ENCODE data around the gene DPF1. TPM values are rescaled to one million over a fixed set of nuclear protein-coding genes. Genes with fewer than 3 reads are reported as not detected.

DPF1 gene
- total RNA-seq, 2 donors from 2014 or later = 0.65 to 0.99 TPM

DNA sequence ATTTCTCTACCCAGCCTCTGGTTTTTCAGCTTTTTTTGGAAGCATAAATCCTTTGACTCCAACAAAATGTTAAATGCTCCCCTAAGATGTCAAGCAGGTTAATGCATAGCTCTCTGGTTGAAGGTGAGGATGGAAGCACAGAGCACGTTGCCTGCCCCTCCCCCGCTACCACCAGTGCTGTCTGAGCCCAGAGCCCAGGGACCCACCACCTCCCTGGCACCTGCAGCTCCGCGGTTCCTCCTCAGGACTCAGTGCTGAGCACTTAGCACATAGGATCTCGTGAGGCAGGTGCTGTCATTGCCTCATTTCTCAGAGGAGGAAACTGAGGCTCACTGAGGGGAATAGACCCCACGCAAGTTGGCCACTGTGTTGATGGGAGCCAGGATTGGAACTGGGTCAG lies 48.6 kb downstream of the DPF1 start:
- DNase-seq (no peak), ATAC-seq (replicated peaks in 1 of 2) (no peak)
- H3K27me3 Mint-ChIP-seq (ENCODE audit: low read depth) = no peaks in the 10 kb centered on the region
- H3K9me3 Mint-ChIP-seq = peaks cover 0 to 4% of the 10 kb centered on the region in 2 donors
- no peak overlapping the region for H3K27ac Mint-ChIP-seq
- H3K4me3 Mint-ChIP-seq = no peak overlapping the region
- H3K4me1 Mint-ChIP-seq (ENCODE audit: low read depth) = no peaks in the 10 kb centered on the region
- H3K36me3 Mint-ChIP-seq (ENCODE audit: insufficient read depth in 2 of 2) = peaks cover 3% of the 10 kb centered on the region in 2 donors

DNA sequence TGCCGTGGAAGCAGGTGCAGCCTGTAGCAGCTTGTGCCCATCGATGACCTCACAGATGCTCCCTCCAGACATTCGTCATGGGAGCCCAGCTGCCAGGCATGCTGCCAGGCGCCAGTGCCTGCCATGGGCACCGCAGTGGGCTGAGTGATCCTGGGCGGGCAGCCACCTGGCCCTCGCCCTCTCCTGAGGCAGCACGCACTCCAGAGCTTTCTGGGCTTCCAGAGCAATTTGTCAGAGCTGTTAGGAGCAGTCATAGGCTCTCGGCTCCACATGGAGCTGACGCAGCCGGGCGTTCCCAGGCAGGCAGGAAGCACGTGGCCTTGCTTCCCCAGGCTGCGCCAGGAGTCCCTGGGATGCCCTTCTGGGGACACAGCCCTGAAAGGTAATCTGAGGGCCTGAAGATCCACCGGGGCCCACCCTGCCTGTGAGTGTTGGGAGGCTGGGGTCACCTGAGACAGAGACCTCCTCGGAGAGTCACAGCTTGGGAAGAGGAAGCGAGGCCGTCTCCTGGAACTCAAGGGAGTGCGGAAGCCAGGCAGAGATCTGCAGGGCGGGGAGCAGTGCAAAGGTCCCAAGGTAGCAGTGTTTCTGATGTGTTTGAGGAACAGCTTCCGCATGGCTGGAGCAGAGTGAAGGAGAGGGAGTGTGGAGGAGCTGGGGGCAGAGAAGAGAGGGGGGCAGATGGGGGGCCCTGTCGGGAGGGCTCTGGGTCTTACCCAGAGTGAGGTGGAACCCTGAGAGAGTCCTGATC lies 50.6 kb downstream of the DPF1 start:
- no peaks in the 10 kb centered on the region for H3K9me3 Mint-ChIP-seq
- H3K4me1 Mint-ChIP-seq (ENCODE audit: low read depth) = no peaks in the 10 kb centered on the region
- no peak for DNase-seq
- ATAC-seq (replicated peaks in 1 of 2) = no peak
- H3K27ac Mint-ChIP-seq = no peak overlapping the region
- no peaks in the 10 kb centered on the region for H3K36me3 Mint-ChIP-seq (ENCODE audit: insufficient read depth in 2 of 2)
- no peak overlapping the region for H3K4me3 Mint-ChIP-seq
- no peaks in the 10 kb centered on the region for H3K27me3 Mint-ChIP-seq (ENCODE audit: low read depth)

DNA sequence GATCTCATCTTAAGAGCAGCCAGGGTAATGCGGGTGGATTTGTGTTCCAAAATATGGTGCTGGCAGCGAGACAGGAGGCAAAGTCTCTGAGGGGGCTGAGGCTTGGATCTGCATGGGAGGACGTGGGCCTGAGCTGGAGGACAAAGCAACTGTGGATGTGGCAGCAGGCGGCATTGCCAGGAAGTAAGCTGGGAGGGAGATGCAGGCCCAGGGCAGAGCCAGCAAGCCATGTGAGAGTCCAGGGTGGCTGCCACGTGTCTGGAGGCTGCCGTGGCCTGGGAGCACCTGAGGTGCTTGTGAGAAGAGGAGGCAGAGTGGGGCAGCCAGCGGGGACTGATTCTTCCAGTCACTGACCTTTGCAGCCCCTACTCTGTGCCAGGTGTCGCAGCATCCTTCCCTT lies 52.0 kb downstream of the DPF1 start:
- Mint-ChIP-seq H3K4me1 (ENCODE audit: low read depth) (no peaks in the 10 kb centered on the region), H3K27me3 (ENCODE audit: low read depth) (no peaks in the 10 kb centered on the region), H3K4me3 (no peak overlapping the region), H3K9me3 (no peaks in the 10 kb centered on the region), H3K36me3 (ENCODE audit: insufficient read depth in 2 of 2) (no peaks in the 10 kb centered on the region), H3K27ac (no peak overlapping the region)
- DNase-seq (no peak), ATAC-seq (replicated peaks in 1 of 2) (no peak)

DNA sequence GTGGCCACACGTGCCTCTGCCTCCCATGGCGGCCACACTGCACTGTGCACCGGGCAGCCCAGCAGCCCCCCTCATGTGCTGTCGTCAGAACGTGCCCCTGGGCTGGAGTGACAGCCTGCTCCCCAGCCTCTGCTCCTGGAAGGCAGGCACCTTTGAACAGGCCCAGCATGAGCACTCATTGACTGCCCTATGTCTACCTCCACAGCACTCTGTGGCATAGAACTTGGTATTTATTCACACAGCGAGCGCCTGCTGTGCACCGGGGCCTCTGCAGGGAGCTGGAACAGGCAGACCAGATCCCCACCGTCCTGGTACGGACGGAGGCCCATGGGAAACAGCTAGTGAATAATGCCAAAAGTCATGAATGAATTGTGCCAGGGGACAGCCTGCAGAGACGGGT lies 53.7 kb downstream of the DPF1 start:
- H3K27me3 Mint-ChIP-seq (ENCODE audit: low read depth) = no peaks in the 10 kb centered on the region
- H3K4me1 Mint-ChIP-seq (ENCODE audit: low read depth) = no peaks in the 10 kb centered on the region
- no peak for ATAC-seq (replicated peaks in 1 of 2)
- no peak for DNase-seq
- no peak overlapping the region for H3K4me3 Mint-ChIP-seq
- H3K36me3 Mint-ChIP-seq (ENCODE audit: insufficient read depth in 2 of 2) = no peaks in the 10 kb centered on the region
- no peak overlapping the region for H3K27ac Mint-ChIP-seq
- H3K9me3 Mint-ChIP-seq = no peaks in the 10 kb centered on the region

DNA sequence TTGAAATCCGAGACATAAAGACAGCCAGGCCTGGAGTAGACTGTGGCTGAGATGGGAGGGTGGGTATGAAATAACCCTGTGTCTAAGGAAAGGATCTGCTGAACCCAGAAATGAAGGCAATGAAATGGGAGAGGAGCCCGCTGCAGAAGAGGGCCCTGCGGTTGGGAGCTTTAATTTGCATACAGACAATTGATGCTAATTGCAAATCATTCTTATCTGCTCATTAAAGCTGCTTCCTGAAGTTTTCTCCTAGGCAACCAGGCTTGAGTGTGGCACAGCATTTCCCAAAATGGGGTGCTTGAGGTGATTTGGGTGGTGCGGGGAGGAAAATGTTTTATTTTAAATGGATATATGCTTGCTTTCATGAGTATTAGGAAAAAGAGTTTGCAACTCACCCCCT lies 55.4 kb downstream of the DPF1 start:
- no peaks in the 10 kb centered on the region for H3K9me3 Mint-ChIP-seq
- DNase-seq = no peak
- ATAC-seq (replicated peaks in 1 of 2) = no peak

DNA sequence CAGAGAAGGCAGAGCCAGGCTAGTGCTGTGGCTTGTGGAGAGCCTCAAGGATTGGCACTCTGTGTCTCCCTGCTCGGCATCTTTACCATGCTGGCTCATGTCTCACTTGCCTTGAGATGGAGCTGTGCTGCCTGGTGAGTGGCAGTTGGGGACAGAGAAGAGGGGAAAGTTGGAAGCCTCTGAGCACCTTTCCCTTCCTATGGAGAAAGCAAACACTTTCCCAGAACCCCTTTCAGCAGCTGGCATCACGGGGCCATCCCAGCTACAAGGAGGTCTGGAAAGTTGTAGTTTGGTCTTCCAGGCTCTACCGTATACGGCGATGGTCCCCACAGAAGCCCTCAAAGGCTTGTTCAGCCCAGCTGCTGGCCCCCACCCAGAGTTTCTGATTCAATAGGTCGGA lies 58.7 kb downstream of the DPF1 start:
- Mint-ChIP-seq H3K27ac (no peak overlapping the region), H3K9me3 (peaks cover 0 to 2% of the 10 kb centered on the region in 2 donors), H3K36me3 (ENCODE audit: insufficient read depth in 2 of 2) (peaks cover 8 to 14% of the 10 kb centered on the region in 2 donors), H3K4me1 (ENCODE audit: low read depth) (no peaks in the 10 kb centered on the region), H3K4me3 (no peak overlapping the region), H3K27me3 (ENCODE audit: low read depth) (no peaks in the 10 kb centered on the region)
- ATAC-seq (replicated peaks in 1 of 2) (no peak), DNase-seq (no peak)

More for the DNA sequence above, 55.4 kb downstream of the DPF1 start:
- no peak overlapping the region for H3K27ac Mint-ChIP-seq
- H3K4me3 Mint-ChIP-seq = no peak overlapping the region
- H3K27me3 Mint-ChIP-seq (ENCODE audit: low read depth) = no peaks in the 10 kb centered on the region
- H3K36me3 Mint-ChIP-seq (ENCODE audit: insufficient read depth in 2 of 2) = peaks cover 0 to 2% of the 10 kb centered on the region in 2 donors
- H3K4me1 Mint-ChIP-seq (ENCODE audit: low read depth) = no peaks in the 10 kb centered on the region

DNA sequence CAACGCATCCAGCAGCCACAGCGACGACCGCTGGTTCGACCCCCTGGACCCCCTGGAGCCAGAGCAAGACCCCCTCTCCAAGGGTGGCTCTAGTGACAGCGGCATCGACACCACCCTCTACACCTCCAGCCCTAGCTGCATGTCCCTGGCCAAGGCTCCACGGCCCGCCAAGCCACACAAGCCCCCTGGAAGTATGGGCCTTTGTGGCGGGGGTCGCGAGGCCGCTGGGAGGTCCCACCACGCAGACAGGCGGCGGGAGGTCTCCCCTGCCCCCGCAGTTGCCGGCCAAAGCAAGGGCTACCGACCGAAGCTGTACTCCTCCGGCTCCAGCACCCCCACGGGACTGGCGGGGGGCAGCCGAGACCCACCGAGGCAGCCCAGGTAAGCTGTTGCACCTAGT lies 59.5 kb downstream of the DPF1 start:
- DNase-seq = no peak
- H3K27ac Mint-ChIP-seq = no peak overlapping the region
- H3K36me3 Mint-ChIP-seq (ENCODE audit: insufficient read depth in 2 of 2) = peaks cover 8 to 14% of the 10 kb centered on the region in 2 donors
- H3K9me3 Mint-ChIP-seq = peaks cover 0 to 2% of the 10 kb centered on the region in 2 donors
- no peak for ATAC-seq (replicated peaks in 1 of 2)
- H3K4me1 Mint-ChIP-seq (ENCODE audit: low read depth) = no peaks in the 10 kb centered on the region
- H3K4me3 Mint-ChIP-seq = no peak overlapping the region
- no peaks in the 10 kb centered on the region for H3K27me3 Mint-ChIP-seq (ENCODE audit: low read depth)

DNA sequence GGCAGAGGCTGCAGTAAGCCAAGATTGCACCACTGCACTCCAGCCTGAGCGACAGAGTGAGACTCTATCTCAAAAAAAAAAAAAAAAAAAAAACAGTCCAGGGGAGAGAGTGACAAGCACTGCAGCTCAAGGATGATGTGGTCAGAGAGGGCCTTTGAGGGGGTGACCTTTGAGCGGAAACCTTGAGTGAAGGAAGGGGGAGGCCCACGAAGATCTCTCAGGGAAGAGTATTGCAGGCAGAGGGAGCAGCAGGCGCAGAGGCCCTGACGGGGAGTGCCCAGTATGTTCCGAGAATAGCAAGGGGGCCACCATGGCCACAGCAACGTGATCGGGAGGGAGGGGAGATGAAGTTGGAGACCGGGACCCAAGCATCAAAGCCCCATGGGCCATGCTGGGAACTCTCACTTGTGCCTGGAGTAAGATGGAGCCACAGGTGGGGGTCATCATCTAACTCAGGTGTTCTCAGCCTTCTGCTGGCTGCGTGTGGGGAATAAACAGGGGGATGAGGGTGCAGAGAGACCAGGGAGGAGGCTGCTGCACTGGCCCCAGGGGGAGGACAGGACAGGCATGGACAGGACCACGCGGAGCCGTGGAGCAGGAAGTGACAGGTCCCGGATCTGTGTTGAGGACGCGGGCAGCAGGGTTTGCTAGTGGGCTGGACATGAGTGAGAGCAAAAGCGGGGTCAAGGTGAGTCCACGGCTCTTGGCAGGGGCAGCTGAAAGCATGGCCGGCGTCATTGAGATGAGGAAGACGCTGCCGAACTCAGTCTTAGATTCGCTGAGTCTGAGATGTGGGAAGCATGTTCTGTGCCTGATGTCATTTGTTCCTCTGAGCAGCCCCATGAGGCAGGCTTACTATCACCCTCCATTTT lies 60.4 kb downstream of the DPF1 start:
- Mint-ChIP-seq H3K9me3 (peaks cover 0 to 2% of the 10 kb centered on the region in 2 donors), H3K27ac (no peak overlapping the region), H3K4me1 (ENCODE audit: low read depth) (no peaks in the 10 kb centered on the region), H3K4me3 (no peak overlapping the region), H3K27me3 (ENCODE audit: low read depth) (no peaks in the 10 kb centered on the region), H3K36me3 (ENCODE audit: insufficient read depth in 2 of 2) (peaks cover 8 to 14% of the 10 kb centered on the region in 2 donors)
- no peak for ATAC-seq (replicated peaks in 1 of 2)
- no peak for DNase-seq

DNA sequence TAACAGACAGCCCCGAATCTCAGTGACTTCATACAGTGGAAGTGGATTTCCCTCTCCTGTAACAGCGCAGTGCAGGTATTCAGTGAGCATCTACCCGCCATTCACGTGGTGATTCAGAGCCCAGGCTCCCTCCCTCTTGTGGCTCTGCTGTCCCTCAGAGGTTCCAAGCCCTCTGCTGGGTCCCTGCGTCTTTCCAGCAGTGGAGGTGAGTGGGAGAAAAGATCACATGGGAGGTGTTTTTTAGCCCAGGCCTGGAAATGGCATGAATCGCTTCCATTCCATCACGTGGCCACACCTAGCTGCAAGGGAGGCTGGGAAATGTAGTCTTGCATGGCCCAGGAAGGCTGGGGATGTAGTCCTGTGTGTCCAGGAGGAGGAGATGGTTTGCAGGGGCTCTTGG lies 61.4 kb downstream of the DPF1 start:
- no peak for DNase-seq
- Mint-ChIP-seq H3K9me3 (peaks cover 0 to 2% of the 10 kb centered on the region in 2 donors), H3K4me3 (no peak overlapping the region), H3K4me1 (ENCODE audit: low read depth) (no peaks in the 10 kb centered on the region), H3K27ac (no peak overlapping the region), H3K36me3 (ENCODE audit: insufficient read depth in 2 of 2) (peaks cover 8 to 14% of the 10 kb centered on the region in 2 donors), H3K27me3 (ENCODE audit: low read depth) (no peaks in the 10 kb centered on the region)
- no peak for ATAC-seq (replicated peaks in 1 of 2)

DNA sequence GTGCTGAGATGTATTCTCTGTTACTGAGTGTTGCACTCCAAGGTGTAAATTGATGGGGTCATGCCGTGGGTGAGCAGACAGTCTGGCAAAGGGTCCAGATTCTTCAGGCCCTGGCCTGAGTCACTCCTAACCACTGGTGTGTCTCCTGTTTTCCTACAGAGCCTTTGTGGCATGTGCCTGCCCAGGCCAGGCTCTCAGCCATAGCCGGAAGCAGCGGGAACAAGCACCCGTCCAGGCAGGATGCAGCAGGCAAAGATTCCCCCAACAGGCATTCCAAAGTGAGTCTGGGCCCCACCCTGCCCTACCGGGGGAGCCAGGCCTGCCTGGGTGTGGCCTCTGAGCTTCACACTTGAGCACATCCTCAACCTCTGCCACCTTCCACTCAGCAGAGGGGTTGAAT lies 61.9 kb downstream of the DPF1 start:
- Mint-ChIP-seq H3K9me3 (peaks cover 0 to 2% of the 10 kb centered on the region in 2 donors), H3K4me1 (ENCODE audit: low read depth) (no peaks in the 10 kb centered on the region), H3K4me3 (no peak overlapping the region), H3K27ac (no peak overlapping the region), H3K36me3 (ENCODE audit: insufficient read depth in 2 of 2) (peaks cover 8 to 14% of the 10 kb centered on the region in 2 donors), H3K27me3 (ENCODE audit: low read depth) (no peaks in the 10 kb centered on the region)
- DNase-seq (no peak), ATAC-seq (replicated peaks in 1 of 2) (no peak)

Other genes starting within 250 kb of the DPF1 start
- 1 to 10 TPM; 1.7 to 3.8 TPM for gene PPP1R14A, start 32.2 kb upstream of the DPF1 start, total RNA-seq
- gene SPINT2, start 40.4 kb upstream of the DPF1 start, total RNA-seq = 100 to 1,000 TPM in 1 of 2 donors, 10 to 100 TPM in 1; 89.1 to 115 TPM
- gene C19orf33, start 80.0 kb upstream of the DPF1 start, total RNA-seq = not detected
- 10 to 100 TPM; 70.3 TPM for gene YIF1B, start 91.7 kb upstream of the DPF1 start, total RNA-seq
- 10 to 100 TPM; 10.2 to 10.3 TPM for gene KCNK6, start 95.6 kb upstream of the DPF1 start, total RNA-seq
- 1 to 10 TPM; 6.4 to 6.7 TPM for gene CATSPERG, start 111.6 kb upstream of the DPF1 start, total RNA-seq
- gene PSMD8, start 150.3 kb upstream of the DPF1 start, total RNA-seq = 100 to 1,000 TPM; 136 to 168 TPM
- 1 to 10 TPM in 1 of 2 donors, under 1 TPM in 1; 0.43 to 1.4 TPM for gene GGN, start 163.8 kb upstream of the DPF1 start, total RNA-seq
- 1 to 10 TPM; 1.7 to 4.2 TPM for gene SPRED3, start 164.5 kb upstream of the DPF1 start, total RNA-seq
- 10 to 100 TPM; 41.0 to 45.1 TPM for gene FAM98C, start 178.9 kb upstream of the DPF1 start, total RNA-seq
- 10 to 100 TPM; 10.1 to 11.3 TPM for gene RASGRP4, start 202.0 kb upstream of the DPF1 start, total RNA-seq
- gene RYR1, start 209.5 kb upstream of the DPF1 start, total RNA-seq = 1 to 10 TPM; 3.3 to 5.3 TPM